Type B pancreatic cell (in vitro differentiated cells): Measurements from ENCODE around the gene CPSF3. TPM values are rescaled to one million over a fixed set of nuclear protein-coding genes. Genes with fewer than 3 reads are reported as not detected.

Experiments
- DNase-seq: peaks from one replicate; pipeline ENCODE4 v3.0.0; 2021; ENCODE audit warnings: mixed read lengths; ENCODE audit not compliant: unreplicated experiment; ENCODE audit errors: extremely low spot score
- H3K27ac Mint-ChIP-seq: 2 replicates; pipeline ENCODE4 v1.8.0; 2021; ENCODE audit warnings: mild to moderate bottlenecking, mixed read lengths
- H3K27me3 Mint-ChIP-seq: 2 replicates; pipeline ENCODE4 v1.8.0; 2021; ENCODE audit warnings: mixed read lengths
- H3K36me3 Mint-ChIP-seq: 2 replicates; pipeline ENCODE4 v1.8.0; 2021; ENCODE audit warnings: mixed read lengths
- H3K4me1 Mint-ChIP-seq: one replicate; pipeline ENCODE4 v1.8.0; 2021; ENCODE audit warnings: mixed read lengths; ENCODE audit not compliant: unreplicated experiment
- H3K4me3 Mint-ChIP-seq: 2 replicates; pipeline ENCODE4 v1.8.0; 2021; ENCODE audit warnings: mild to moderate bottlenecking, mixed read lengths
- H3K9me3 Mint-ChIP-seq: 2 replicates; pipeline ENCODE4 v1.8.0; 2021; ENCODE audit warnings: mixed read lengths
- CTCF ChIP-seq: fragments of 200-600 bp; sonication (generic); conservative IDR thresholded peaks from 2 replicates; pipeline ENCODE4 v1.5.0; 2021; ENCODE audit warnings: antibody characterized with exemption, mild to moderate bottlenecking
- total RNA-seq: library from RNA; stranded (reverse); gene quantifications from 2 replicates; pipeline ENCODE4 v1.2.1, GENCODE V29; 2021; ENCODE audit warnings: low replicate concordance

Gene CPSF3
- total RNA-seq, 1 donor from 2014 or later, result 60.6 TPM

DNA sequence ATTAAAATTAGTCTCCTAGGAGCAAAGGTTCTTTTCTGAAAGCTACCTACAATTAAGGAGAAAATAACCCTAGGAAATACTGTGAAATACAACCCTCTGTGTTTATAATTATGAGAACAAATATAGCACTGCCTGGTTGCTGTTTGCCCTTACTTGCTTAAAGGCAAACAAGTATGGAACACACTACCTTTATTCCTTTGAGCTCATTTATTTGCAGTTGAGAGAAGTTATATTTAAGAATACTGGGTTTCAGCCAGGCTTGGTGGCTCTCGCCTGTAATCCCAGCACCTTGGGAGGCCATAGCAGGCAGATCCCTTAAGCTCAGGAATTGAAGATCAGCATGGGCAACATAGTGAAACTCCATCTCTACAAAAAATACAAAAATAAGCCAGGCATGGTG is 27.8 kb downstream of the CPSF3 start:
- H3K36me3 Mint-ChIP-seq, result peaks cover 23% of the 10 kb centered on the region
- no peak for TF ChIP-seq CTCF
- H3K9me3 Mint-ChIP-seq, result no peaks in the 10 kb centered on the region
- no peak for DNase-seq
- H3K27ac Mint-ChIP-seq, result no peak overlapping the region
- no peaks in the 10 kb centered on the region for H3K4me1 Mint-ChIP-seq
- H3K27me3 Mint-ChIP-seq, result no peaks in the 10 kb centered on the region
- H3K4me3 Mint-ChIP-seq, result no peak overlapping the region

DNA sequence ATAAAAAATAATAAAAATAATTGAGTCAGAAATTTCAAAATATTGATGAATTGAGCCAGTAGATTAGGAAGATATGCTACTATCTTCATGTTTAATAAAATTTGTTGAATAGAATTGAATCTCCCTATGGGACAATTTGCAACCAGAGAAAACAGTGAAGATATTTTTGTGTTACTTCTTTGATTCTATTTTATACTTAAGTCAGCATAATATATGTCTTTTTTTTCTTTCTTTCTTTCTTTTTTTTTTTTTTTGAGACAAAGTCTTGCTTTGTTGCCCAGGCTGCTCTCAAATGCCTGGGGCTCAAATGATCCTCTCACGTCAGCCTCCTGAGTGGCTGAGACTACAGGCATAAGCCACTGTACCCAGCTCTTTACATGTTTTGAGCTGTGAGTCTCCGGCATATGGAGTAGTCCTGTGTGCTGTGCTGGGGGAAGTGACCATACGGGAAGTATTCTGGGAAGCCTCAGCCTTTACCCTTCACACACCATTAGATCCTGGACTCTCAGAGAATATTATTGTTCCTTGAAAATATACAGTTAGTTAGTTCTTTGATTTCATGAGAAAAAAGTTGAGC is 37.1 kb downstream of the CPSF3 start:
- Mint-ChIP-seq H3K4me1 (no peaks in the 10 kb centered on the region), H3K27me3 (no peaks in the 10 kb centered on the region), H3K4me3 (no peak overlapping the region), H3K9me3 (no peaks in the 10 kb centered on the region), H3K27ac (no peak overlapping the region), H3K36me3 (peaks cover 14% of the 10 kb centered on the region)
- no peak for DNase-seq
- no peak for TF ChIP-seq CTCF

DNA sequence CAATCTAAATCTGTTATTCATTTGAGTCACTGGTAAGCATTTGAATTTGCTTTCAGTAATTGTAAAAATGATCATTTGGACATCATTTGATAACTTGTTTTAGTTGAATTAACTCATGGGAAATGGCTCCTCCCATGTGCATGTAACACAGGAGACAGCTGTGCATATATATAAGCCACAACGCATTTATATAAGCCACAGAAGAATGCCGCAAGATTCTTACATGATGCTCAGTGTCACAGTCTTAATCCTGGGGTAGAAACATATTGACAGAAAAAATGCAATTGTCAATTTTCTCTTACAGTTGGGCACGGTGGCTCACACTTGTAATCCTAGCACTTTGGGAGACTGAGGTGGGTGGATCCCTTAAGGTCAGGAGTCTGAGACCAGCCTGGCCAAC is 37.6 kb downstream of the CPSF3 start:
- H3K36me3 Mint-ChIP-seq, result peaks cover 17% of the 10 kb centered on the region
- no peaks in the 10 kb centered on the region for H3K27me3 Mint-ChIP-seq
- no peak overlapping the region for H3K27ac Mint-ChIP-seq
- DNase-seq, result no peak
- no peaks in the 10 kb centered on the region for H3K9me3 Mint-ChIP-seq
- TF ChIP-seq CTCF, result no peak
- H3K4me1 Mint-ChIP-seq, result no peaks in the 10 kb centered on the region
- no peak overlapping the region for H3K4me3 Mint-ChIP-seq

DNA sequence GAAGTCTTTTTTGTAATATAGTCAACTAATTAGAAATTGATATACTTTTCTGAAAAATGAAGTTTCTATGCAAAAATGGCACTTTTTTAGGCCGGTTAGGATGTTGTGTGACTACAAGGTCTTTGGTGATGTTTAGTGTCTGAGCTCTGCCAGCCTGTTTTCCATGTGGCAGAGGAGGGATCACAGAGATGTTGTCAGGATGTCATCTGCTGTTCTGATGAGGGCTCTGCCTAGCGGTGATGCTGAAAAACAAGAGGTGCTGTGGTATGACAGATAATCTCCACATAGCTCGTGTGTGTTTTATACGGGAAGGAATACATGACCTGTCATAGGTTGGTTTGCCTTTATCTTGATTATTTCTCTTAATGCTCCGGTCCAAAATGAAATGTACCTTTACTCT is 38.9 kb downstream of the CPSF3 start:
- Mint-ChIP-seq H3K4me1 (no peaks in the 10 kb centered on the region), H3K27ac (no peak overlapping the region)
- no peak for TF ChIP-seq CTCF

DNA sequence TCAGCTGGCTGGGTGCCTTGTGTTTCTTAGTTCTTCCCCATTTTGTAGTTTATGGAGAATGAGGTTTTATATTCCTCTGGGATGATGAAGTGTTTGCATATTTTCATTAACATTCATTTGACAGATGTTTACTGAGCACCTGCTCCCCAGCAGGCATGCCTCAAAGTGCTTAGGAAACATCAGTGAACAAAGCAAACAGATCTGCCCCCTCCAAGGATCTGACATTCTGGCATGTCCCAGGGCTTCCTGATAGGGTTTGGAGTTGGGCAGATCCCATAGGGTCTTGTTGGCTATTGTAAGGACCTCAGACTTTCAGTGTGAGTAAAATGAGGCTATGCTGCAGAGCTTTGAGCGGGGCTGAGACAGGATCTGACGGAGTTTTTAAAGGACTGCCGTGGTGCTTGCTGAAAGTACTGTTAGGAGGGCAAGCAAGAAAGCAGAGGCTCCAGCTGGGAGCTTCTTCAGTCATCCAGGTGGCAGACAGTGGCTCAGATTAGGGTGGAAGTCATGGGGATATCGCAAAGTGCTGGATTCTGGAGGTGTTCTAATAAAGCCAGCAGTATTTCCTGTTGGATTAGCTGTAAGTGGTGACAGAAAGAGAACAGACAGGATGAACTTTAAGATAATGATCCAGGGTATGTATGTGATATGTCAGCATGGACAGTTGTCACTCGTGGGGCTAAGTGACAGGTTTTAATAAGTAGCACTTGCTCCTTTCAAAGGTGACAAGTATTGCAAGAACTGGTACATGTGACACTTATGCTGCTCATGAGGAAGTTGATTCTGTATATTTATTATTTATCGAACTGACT is 39.6 kb downstream of the CPSF3 start:
- H3K4me1 Mint-ChIP-seq, result no peaks in the 10 kb centered on the region
- TF ChIP-seq CTCF, result no peak
- H3K27ac Mint-ChIP-seq, result no peak overlapping the region
- H3K36me3 Mint-ChIP-seq, result peaks cover 16% of the 10 kb centered on the region
- no peaks in the 10 kb centered on the region for H3K9me3 Mint-ChIP-seq
- no peaks in the 10 kb centered on the region for H3K27me3 Mint-ChIP-seq
- DNase-seq, result no peak
- H3K4me3 Mint-ChIP-seq, result no peak overlapping the region

More for the DNA sequence above, 38.9 kb downstream of the CPSF3 start:
- Mint-ChIP-seq H3K4me3 (no peak overlapping the region), H3K9me3 (no peaks in the 10 kb centered on the region), H3K27me3 (no peaks in the 10 kb centered on the region), H3K36me3 (peaks cover 16% of the 10 kb centered on the region)
- no peak for DNase-seq
